ENCODE measurements around the gene MRGPRF.

Gene MRGPRF

DNA sequence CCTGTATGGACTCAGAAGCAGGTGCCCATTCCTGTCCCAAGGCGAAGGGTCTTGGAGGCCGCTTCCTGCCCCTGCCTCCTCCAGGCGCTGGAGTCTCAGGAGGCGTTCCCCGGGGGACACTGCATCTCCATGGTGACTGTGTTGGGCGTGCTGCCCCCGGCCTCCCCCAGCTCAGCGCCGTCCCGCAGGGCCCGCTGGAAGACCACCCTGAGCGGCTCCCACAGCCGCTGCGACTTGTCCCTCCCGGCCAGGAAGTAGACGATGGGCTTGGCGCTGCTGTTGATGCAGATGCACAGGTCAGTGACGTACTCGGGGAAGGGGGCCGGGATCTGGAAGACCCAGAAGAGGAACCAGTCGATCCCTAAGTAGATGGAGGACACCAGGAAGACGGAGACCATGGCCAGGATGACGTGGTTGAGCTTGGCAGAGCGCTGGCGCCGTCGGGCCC, 7.8 kb downstream of the MRGPRF start:
- TF ChIP-seq, protein P1, sequence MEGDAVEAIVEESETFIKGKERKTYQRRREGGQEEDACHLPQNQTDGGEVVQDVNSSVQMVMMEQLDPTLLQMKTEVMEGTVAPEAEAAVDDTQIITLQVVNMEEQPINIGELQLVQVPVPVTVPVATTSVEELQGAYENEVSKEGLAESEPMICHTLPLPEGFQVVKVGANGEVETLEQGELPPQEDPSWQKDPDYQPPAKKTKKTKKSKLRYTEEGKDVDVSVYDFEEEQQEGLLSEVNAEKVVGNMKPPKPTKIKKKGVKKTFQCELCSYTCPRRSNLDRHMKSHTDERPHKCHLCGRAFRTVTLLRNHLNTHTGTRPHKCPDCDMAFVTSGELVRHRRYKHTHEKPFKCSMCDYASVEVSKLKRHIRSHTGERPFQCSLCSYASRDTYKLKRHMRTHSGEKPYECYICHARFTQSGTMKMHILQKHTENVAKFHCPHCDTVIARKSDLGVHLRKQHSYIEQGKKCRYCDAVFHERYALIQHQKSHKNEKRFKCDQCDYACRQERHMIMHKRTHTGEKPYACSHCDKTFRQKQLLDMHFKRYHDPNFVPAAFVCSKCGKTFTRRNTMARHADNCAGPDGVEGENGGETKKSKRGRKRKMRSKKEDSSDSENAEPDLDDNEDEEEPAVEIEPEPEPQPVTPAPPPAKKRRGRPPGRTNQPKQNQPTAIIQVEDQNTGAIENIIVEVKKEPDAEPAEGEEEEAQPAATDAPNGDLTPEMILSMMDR (conservative IDR thresholded peaks at IDR 0.05; ENCODE audit: low read depth, low read length): no peak
- H3K4me3 ChIP-seq (ENCODE audit: low read depth, low read length): no peak overlapping the region
- no peak for DNase-seq (ENCODE audit: low read depth)

DNA sequence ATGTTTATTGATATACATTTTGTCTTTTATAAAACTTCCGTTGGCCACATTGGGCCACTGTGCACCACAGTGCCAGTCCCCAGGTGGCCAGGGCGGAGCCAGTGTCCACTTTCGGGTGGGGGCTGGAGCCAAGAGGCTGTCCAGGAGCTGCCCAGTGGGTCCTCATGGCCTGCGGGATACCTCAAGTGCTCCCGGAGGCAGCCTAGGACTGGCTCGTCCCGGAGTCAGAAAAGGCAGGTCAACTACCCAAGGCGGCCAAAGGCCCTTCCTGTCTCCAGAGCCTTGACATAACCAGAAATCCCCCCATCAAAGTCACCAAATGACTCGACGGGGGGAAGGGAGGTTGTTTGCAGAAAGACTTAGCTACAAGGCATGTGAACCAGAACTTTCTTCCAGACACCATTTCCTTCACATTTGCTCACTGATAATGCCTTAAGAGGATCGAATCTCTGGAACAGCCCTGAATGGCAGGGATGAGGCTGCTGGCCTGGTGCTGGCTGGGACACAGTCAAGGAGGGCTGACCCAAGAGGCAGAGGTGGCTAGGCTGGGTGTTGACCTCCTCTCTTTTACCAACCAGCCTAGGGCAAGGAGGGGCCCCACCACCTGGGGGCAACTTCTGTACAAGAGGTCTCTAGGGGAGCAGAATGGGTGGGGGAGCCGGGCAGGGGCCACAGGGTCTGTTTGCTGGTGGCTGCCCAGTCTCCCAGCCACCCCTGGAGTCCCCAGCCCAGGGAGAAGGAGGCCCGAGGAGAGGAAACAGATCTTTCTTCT, 8.4 kb downstream of the MRGPRF start:
- TF ChIP-seq, protein P1 (conservative IDR thresholded peaks at IDR 0.05; ENCODE audit: low read depth, low read length): no peak
- no peak for DNase-seq (ENCODE audit: low read depth)
- H3K4me3 ChIP-seq (ENCODE audit: low read depth, low read length): no peak overlapping the region

DNA sequence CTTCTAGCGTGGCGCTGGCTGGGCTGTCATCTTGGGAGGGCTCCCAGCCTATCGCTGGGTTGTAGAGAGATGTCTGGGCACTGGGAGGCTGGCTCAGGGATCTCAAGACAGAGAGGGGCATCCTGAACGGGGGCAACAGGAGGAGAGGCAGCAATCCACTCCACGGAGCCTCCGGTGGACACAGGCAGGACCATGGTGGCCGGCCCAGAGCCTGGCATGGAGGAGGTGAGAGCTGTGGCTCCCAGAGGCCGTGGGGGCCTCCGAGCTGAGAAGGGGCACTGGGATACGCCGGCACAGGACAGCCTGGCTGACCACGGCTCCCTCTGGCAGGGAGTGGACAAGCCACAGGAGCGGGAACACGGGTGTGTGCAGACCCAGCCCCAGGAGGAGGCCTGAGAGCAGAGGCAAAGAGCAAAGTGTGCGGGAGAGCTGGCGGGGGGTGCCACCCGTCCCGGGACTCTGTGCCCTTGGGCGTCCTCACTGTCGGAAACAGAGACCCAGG, 9.1 kb downstream of the MRGPRF start:
- TF ChIP-seq, protein P1 (conservative IDR thresholded peaks at IDR 0.05; ENCODE audit: low read depth, low read length): no peak
- no peak overlapping the region for H3K4me3 ChIP-seq (ENCODE audit: low read depth, low read length)
- no peak for DNase-seq (ENCODE audit: low read depth)

DNA sequence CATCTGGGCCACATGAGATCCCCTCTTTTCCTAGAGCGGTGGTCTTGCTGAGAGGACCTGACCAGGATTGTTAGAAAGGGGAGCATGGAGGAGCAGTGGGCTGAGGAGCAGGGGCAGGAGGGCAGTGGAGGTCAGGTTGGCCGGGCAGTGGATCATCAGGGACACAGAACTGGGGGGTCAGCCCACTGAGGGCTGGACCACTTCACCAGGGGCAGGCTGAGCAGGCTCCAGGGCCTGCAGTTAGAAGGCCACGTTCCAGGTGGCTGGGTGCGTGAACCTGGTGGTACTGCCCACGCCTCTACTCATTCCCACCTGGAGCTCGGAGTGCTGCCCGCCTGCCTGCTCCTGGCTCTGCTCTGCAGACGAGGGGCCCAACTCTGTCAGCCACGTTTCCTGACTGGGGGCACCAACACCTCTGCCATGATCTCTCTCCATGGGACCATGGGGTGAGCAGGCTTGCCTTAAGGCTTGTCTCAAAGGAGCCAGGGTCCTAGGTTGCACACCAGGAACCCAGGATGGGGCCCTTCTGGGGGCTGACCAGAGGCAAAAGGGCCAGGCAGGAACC, 9.7 kb downstream of the MRGPRF start:
- no peak for DNase-seq (ENCODE audit: low read depth)
- H3K4me3 ChIP-seq (ENCODE audit: low read depth, low read length): no peak overlapping the region
- TF ChIP-seq, protein P1 (conservative IDR thresholded peaks at IDR 0.05; ENCODE audit: low read depth, low read length): no peak

DNA sequence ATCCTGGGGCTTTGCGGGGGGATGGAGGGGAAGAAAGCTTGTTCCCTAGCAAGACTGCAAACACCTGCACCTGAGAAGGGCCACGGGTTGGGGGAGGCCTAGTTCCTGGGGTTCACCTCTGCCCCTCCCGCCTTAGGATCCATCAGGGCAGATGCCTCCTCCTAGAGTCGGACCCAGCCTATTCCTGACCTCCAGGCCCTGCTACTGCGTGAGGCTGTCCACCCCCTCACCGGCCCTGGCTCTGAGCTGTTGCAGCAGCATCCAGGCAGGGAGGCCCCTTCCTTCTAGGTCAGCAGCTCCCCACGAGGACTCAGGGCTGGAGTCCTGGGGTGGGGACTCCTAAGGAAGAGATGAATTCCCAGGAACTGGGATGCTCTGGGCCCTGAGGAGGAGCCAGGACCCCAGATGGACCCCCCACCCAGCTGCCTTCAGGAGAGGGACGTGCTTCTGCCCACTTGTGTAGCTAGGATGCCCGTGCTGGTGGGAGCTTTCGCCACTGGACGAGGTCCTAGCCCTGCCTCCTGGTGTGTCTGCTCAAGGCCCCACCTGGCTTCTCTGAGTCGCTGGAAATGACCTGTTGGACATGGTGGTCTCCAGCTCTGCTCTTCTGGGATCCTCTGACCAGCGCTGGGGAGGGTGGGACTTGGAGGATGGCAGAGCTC, 10.3 kb downstream of the MRGPRF start:
- no peak for DNase-seq (ENCODE audit: low read depth)
- no peak overlapping the region for H3K4me3 ChIP-seq (ENCODE audit: low read depth, low read length)
- TF ChIP-seq, protein P1 (conservative IDR thresholded peaks at IDR 0.05; ENCODE audit: low read depth, low read length): no peak

DNA sequence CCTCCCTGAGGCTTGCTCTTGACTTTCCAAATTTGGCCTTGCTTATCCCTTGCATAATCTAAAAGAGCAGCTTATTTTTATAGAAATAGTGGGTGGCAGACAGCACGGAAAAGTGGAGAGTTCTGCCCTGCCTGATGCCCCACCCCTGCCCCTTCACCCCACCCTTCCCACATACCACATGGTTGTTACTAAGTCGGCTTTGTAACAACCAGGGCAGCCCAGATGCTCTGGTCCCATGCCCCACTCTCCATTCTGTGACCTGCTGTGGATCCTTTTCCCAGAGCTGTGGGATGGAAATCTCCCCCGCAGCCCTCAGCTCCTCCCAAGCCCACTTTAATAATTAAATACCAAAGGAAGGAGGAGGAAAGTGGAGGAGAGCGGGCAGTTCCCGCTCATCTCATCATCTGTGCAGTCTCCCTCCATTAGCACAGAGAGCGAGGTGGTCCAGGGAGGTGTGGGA, 10.9 kb downstream of the MRGPRF start:
- H3K4me3 ChIP-seq (ENCODE audit: low read depth, low read length): no peak overlapping the region
- TF ChIP-seq, protein P1 (conservative IDR thresholded peaks at IDR 0.05; ENCODE audit: low read depth, low read length): no peak
- no peak for DNase-seq (ENCODE audit: low read depth)

Data from choroid plexus epithelial cell (primary cell).